ENCODE results near the gene COL13A1. TPM values are rescaled to one million over a fixed set of nuclear protein-coding genes. Genes with fewer than 3 reads are reported as not detected.

COL13A1 gene
- total and polyA plus RNA-seq, 2 experiments from 2014 or later, result 5.2 to 8.6 TPM

GRCh38 chr10:69904533-69904932, 102.8 kb downstream of the COL13A1 start:
- Histone ChIP-seq H2AFZ (no peak overlapping the region), H3K79me2 (replicated peaks; ENCODE audit: insufficient read depth) (no peaks in the 10 kb centered on the region), H3K36me3 (ENCODE audit: insufficient read depth) (no peaks in the 10 kb centered on the region), H4K20me1 (replicated peaks; ENCODE audit: insufficient read depth) (no peaks in the 10 kb centered on the region), H3K27me3 (ENCODE audit: insufficient read depth) (no peaks in the 10 kb centered on the region), H3K4me1 (ENCODE audit: insufficient read depth) (peaks cover 9% of the 10 kb centered on the region), H3K27ac (ENCODE audit: low read depth) (no peak overlapping the region), H3K9me2 (ENCODE audit: insufficient read depth) (peaks cover 5% of the 10 kb centered on the region; the same call in 1 of the 2 replicates), H3F3A (replicated peaks; ENCODE audit: low read depth) (no peaks in the 10 kb centered on the region), H3K4me2 (no peak overlapping the region), H3K4me3 (no peak overlapping the region)
- TF ChIP-seq ZNF462 (CRISPR knock-in tag; IDR thresholded peaks at IDR 0.05) (no peak), CREB1 (CRISPR knock-in tag; IDR thresholded peaks at IDR 0.05; ENCODE audit: low read depth) (no peak)
- Mint-ChIP-seq H3K9me3 (no peaks in the 10 kb centered on the region), H3K27ac (no peak overlapping the region), H3K4me3 (no peak overlapping the region), H3K27me3 (ENCODE audit: insufficient read depth, low read depth, poor library complexity) (peaks cover 17% of the 10 kb centered on the region), H3K36me3 (ENCODE audit: low read depth) (no peaks in the 10 kb centered on the region), H3K4me1 (peaks cover 27% of the 10 kb centered on the region)
- peak; percentile 53 for ATAC-seq
- DNase-seq (ENCODE audit: low spot score), result no peak

- Histone ChIP-seq H2AFZ (no peak overlapping the region), H3K27me3 (ENCODE audit: insufficient read depth) (no peaks in the 10 kb centered on the region), H3K4me3 (no peak overlapping the region), H3K36me3 (ENCODE audit: insufficient read depth) (no peaks in the 10 kb centered on the region), H3K79me2 (replicated peaks; ENCODE audit: insufficient read depth) (no peaks in the 10 kb centered on the region), H3K4me1 (ENCODE audit: insufficient read depth) (peaks cover 9% of the 10 kb centered on the region), H3F3A (replicated peaks; ENCODE audit: low read depth) (no peaks in the 10 kb centered on the region), H3K9me2 (ENCODE audit: insufficient read depth) (peaks cover 5% of the 10 kb centered on the region; the same call in 1 of the 2 replicates), H4K20me1 (replicated peaks; ENCODE audit: insufficient read depth) (no peaks in the 10 kb centered on the region), H3K4me2 (no peak overlapping the region), H3K27ac (ENCODE audit: low read depth) (no peak overlapping the region)
- peaks cover 13% of the 10 kb centered on the region for H3K4me1 Mint-ChIP-seq
- no peak for ATAC-seq
- H3K4me3 Mint-ChIP-seq, result no peak overlapping the region
- peaks cover 9% of the 10 kb centered on the region for H3K27me3 Mint-ChIP-seq (ENCODE audit: insufficient read depth, low read depth, poor library complexity)
- H3K36me3 Mint-ChIP-seq (ENCODE audit: low read depth), result no peaks in the 10 kb centered on the region
- H3K9me3 Mint-ChIP-seq, result no peaks in the 10 kb centered on the region
- no peak for TF ChIP-seq EZH2 (IDR thresholded peaks at IDR 0.05; ENCODE audit: low read depth, unreplicated experiment)
- no peak for TF ChIP-seq ZNF114 (CRISPR knock-in tag; IDR thresholded peaks at IDR 0.05)
- no peak for TF ChIP-seq POLR2AphosphoS5 (IDR thresholded peaks at IDR 0.05; ENCODE audit: low read depth)
- TF ChIP-seq JUNB (IDR thresholded peaks at IDR 0.05; ENCODE audit: unreplicated experiment), result no peak
- TF ChIP-seq, protein P1, sequence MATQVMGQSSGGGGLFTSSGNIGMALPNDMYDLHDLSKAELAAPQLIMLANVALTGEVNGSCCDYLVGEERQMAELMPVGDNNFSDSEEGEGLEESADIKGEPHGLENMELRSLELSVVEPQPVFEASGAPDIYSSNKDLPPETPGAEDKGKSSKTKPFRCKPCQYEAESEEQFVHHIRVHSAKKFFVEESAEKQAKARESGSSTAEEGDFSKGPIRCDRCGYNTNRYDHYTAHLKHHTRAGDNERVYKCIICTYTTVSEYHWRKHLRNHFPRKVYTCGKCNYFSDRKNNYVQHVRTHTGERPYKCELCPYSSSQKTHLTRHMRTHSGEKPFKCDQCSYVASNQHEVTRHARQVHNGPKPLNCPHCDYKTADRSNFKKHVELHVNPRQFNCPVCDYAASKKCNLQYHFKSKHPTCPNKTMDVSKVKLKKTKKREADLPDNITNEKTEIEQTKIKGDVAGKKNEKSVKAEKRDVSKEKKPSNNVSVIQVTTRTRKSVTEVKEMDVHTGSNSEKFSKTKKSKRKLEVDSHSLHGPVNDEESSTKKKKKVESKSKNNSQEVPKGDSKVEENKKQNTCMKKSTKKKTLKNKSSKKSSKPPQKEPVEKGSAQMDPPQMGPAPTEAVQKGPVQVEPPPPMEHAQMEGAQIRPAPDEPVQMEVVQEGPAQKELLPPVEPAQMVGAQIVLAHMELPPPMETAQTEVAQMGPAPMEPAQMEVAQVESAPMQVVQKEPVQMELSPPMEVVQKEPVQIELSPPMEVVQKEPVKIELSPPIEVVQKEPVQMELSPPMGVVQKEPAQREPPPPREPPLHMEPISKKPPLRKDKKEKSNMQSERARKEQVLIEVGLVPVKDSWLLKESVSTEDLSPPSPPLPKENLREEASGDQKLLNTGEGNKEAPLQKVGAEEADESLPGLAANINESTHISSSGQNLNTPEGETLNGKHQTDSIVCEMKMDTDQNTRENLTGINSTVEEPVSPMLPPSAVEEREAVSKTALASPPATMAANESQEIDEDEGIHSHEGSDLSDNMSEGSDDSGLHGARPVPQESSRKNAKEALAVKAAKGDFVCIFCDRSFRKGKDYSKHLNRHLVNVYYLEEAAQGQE (IDR thresholded peaks at IDR 0.05; ENCODE audit: unreplicated experiment), result no peak
- no peak for TF ChIP-seq ZNF331 (CRISPR knock-in tag; IDR thresholded peaks at IDR 0.05; ENCODE audit: low read depth)
- DNase-seq (ENCODE audit: low spot score), result no peak
- H3K27ac Mint-ChIP-seq, result no peak overlapping the region
Measured at GRCh38 chr10:69906425-69906824, 104.7 kb downstream of the COL13A1 start.
